Activated naive CD4-positive, alpha-beta T cell treated with Interleukin-2 at 50 U/mL for 16 hours (primary cell): ENCODE data around the gene SLC43A2.
"Not testable (repeated sequence)": the region's sequence is repeated elsewhere in the genome, so short reads cannot be mapped to it uniquely, and the experiment has no call there.

ENCODE experiments used
- DNase-seq: peaks from one replicate; pipeline ENCODE4 v3.0.0-alpha.2; 2020

SLC43A2 gene

DNA sequence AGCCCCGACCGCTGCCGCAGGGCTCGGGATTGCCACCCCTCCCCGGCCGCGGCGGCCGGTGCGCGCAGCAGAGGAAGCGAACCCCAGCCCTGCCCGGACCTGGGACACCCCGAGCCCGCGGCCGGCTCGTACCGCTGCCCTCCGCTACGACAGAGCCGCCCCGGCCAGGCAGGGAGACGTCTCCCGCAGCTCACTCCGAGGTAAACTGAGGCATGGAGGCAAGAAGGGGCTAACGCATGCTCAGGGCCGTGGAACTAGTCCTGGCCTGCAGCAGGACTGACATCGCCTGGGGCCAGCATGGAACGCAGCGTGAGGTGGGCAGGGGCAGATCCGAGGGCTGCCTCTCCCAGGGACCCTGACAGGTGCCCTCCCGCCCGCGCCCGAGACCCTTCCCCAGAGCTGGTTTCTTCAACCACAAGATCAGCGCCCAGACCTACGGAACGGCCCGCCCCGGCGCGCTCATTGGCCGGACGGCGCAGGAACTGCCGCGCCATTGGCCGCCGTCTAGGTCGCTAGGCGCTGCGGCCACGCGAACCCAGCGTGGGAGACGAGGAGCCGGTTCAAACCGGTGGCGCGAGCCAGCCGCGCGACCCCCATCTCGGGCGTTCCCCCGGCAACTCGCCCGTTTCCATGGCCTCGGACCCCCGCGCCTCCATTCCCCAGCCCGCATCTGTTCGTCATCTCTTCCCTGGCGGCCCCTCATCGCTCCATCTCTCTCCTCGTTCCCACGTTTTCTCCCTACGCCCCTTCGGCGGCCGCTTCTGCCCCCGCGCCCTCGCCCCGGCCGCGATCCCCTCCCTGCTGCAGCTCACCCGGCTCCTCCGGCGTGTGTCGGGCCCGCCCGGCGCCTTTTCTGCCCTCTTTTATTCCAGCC is at the start of gene SLC43A2:
Gene SLC43A2 (minus strand): TSS at position 853 of the 874 bp plus-strand sequence. CDS start 960 bp downstream, outside the sequence.
- DNase-seq, result peak; percentile 81

DNA sequence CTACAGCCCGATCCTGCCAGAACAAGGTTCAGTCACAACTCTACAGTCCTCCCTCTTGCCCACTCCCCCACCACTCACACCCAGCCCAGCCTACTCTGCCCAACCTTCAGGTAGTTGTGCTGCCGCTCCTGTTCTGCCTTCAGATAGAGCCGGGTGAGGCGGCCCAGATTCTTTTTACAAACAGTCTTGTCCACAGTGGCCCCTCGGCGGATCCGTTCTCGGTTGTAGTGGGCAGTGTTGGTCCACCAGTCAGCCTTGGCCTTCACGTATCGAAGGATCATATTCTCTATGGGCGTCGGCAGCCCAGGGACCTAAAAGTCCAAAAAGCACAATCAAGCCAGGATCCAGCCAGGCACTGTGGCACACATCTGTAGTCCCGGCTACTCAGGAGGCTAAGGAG is 47.8 kb upstream of the SLC43A2 start:
- DNase-seq, result no peak

DNA sequence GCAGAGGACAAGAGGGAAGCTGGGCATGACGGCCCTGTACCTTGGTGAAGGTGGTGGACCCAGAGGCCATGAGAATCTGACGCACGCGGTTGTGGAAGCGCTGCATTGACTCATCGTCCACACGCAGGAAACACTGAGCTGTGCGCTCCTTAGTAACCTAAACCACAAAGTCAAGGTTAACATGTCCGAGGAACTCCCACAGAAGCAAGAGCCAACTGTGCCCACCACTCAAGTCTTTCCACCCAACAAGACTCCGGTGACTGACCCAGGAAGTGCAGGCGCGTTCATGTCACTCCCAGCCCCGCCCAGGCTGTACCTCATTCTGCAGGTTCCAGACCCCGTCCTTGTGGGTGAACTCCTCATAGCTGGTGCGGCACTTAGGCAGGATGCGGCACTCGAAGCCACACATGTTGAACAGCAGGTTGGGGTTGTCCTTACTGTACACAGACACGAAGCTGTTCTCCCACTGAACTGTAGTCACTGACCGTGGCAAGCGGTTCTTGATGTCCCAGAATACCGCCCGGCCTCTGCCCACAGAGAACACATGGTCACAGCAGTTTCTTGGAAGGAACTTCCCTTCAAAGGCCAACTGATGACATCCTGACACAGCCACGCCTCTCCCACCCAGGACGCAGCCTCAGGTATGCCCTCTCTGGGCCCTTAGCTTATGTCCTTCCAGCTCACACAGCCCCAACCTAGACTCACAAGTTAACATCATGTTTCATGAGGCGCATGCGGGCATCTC is 44.6 kb upstream of the SLC43A2 start:
- peak; percentile 50 for DNase-seq

DNA sequence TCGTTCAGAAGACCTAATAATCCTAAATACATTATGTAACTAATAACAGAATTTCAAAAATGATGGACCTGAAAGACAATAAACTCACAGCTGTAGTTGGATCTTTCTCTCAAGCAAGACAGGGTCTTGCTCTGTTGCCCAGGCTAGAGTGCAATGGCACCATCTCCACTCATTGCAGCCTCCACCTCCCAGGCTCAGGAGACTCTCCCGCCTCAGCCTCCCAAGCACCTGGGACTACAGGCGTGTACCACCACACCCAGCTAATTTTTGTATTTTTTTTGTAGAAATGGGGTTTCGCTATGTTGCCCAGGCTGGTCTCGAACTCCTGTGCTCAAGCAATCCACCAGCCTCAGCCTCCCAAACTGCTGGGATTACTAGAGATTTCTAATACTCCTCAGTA is 35.3 kb upstream of the SLC43A2 start:
- DNase-seq, result not testable (repeated sequence)

DNA sequence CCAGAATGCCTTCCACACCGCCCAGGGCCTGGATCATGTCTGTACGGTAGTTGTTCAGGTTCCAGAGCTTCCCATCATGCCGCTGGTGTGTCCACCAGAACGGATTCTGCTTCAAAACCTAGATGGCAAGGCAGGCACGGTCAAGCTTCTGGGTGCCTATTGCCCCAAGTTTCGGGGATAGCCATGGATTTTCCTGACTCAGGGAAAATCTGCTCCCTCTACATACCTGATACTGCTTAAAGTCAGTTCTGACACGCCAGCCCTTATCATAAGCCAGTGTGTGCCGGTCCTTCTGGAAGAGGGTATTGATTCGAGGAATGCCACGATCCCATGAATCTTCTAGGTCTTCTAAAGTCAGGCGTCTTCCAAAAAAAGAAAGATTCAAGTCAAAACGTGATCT is 32.4 kb upstream of the SLC43A2 start:
- DNase-seq, result no peak

DNA sequence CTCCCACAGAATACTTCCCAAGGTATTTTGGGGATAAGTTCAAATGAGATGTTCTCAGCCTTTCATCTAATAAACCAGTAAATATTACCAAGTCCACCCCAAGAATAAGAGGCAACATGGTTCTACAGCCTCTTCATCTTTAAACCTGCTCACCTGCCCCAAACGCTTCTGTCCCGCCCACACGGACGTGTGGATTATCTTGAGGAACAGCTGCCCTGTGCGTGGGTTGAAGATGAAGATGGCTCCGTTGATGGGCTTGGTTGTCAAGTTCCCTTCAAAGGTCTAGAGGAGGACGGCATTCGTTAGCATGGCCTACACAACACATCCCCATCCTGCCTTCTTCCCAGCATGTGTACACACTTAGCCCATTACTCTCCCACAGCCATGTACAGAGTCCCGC is 29.5 kb upstream of the SLC43A2 start:
- DNase-seq, result no peak

DNA sequence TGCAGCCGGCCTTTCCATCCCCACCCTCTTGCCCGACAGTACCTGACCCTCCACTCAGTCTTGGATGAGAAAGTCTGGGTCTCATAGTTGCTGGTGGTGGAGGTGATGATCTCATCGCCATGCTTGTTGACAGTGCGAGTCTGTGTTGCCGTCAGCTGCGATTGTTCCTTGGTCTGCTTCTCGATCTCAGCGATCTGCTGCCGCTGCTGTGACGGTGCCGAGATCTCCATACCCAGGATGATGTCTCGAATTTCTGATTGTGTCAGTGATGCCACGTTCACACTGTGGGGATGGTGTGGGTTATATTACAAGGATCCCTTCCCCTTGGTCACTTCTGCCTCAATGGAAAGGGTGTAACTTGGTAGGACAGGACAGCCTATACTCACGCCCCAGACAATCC is 25.1 kb upstream of the SLC43A2 start:
- no peak for DNase-seq

DNA sequence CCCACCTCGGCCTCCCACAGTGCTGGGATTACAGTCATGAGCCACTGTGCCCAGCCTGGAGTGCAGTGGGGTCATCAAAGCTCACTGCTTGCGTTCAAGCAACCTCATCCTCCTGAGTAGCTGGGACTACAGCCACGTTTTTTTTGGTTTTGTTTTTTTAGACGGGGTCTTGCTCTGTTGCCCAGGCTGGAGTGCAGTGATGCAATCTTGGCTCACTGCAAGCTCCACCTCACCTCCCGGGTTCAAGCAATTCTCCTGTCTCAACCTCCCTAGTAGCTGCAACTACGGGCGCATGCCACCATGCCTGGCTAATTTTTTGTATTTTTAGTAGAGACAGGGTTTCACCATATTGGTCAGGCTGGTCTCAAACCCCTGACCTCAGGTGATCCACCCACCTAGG is 24.2 kb upstream of the SLC43A2 start:
- not testable (repeated sequence) for DNase-seq

DNA sequence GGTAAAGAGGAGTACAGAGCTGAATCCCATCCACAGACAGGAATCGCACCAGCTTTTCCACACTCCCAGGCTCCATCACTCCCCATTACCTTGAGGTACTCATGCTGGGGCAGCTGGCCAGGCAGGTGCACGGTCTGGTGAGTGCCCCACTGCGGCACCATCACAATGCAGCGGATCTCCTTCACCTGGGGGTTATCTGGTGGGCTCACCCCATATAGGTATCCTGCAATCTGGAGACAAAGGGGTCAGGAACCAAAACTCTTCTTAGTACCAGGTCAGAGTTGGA is 22.9 kb upstream of the SLC43A2 start:
- no peak for DNase-seq

DNA sequence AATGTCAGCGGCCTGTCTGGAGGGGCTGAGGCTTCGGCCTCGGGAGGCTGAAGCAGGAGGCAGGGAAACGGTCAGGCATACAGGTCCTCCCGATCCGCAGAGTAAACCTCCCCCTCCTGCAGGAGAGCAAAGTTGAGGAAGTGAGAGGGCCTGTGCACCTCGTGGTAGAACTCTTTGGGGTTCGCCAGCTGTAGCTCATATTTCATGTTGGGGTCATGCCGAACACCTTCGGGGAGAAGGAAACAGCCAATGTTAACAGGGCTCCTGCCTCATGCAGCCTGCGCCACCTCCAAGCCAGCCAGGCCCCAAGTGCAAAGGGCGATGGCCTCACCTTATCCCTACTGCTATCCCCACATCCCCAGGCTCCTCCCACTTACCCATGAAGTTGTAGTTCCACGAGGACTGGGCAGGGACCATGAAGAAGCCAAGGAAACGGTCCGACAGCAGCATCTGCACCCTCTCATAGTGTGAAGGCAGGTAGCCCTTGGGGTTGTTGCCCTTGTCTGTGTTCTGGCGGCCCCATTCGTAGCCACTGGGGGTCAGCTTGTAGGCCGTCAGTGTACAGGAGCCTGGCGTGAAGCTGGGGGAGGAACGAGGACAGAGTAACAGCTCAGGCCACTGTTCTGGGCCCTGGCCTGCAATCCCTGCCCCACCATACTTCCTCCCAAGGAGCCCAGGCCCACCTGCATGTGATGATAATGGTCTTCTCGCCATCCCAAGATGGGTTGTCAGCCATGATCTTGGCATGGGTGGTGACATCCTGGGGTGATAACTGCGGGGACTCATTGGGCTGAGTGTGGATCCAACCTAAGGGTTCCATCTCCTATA is 22.3 kb upstream of the SLC43A2 start:
- DNase-seq, result no peak

DNA sequence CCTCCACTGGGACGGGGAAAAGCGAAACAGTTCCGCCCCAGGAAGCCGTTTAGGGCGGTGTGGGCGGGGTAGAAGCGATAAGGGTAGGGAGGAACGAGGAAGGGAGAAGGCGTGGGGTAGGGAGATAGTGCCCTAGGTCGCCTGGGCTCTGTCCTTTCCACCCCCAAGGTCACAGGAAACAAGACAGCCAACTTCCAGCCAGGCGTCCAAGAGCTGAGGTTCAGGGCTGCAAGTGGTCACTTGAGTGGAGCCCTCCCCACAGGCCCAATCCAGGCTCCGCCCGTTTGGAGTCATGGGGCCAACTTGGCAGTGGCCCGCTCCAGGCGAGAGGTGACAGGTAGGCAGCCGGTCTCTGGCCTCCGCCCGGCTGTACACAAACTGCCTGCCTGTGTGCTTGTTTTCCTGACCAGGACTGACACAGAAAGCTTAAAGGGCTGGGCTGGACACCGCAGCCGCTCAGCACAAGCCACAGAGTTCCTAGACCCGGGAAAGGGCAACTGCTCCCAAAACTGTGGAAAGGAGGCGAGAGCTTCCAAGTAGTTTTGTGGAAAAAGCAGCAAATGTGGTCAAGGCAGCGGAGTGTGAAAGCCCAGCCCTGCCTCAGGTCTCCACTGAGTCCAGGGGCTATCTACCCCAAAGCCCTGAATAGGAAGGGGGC is 21.3 kb upstream of the SLC43A2 start, which contains the start of gene RILP:
Gene RILP (minus strand): TSS at position 23 of the 658 bp plus-strand sequence. CDS start 62 bp downstream, outside the sequence.
- DNase-seq, result no peak

DNA sequence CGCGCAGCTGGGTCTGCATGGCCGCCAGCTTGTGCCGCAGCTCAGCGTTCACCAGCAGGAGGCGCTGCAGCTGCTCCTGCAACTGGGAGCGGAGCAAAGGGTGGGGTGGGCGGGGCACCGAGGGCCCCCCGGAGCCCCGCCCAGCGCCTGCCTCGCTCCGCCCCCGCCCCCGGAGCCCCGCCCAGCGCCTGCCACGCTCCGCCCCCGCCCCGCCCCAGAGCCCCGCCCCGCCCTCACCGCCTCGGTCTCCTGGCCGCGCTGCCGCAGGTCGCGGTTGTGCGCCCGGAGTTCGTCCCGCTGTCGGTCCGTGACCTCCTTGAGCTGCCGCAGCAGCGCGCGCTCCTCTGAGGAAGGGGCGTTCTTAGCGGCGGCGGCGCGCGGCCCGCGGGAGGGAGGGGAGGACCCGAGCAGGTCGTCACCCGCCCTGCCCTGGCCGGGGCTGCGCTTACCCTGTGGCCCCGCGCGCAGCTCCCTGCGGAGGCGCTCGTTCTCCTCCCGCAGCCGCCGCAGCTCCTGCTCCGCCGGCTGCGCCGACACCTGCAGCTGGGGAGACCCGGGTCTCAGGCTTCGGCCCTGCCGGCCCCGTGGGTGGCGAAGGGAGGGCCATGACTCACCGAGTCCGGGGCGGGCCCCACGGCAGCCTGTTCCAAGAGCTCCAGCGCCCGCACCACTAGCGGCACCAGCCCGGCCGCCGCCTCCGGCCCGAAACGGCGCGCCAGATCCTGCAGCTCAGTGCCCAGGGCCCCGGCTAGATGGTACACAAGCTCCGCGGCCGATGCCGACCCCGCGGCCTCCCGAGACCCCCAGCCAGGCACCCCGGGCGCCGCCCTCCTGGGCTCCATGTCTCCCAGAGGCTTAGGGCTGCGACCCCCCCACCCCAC is 20.6 kb upstream of the SLC43A2 start:
- DNase-seq, result peak; percentile 93

DNA sequence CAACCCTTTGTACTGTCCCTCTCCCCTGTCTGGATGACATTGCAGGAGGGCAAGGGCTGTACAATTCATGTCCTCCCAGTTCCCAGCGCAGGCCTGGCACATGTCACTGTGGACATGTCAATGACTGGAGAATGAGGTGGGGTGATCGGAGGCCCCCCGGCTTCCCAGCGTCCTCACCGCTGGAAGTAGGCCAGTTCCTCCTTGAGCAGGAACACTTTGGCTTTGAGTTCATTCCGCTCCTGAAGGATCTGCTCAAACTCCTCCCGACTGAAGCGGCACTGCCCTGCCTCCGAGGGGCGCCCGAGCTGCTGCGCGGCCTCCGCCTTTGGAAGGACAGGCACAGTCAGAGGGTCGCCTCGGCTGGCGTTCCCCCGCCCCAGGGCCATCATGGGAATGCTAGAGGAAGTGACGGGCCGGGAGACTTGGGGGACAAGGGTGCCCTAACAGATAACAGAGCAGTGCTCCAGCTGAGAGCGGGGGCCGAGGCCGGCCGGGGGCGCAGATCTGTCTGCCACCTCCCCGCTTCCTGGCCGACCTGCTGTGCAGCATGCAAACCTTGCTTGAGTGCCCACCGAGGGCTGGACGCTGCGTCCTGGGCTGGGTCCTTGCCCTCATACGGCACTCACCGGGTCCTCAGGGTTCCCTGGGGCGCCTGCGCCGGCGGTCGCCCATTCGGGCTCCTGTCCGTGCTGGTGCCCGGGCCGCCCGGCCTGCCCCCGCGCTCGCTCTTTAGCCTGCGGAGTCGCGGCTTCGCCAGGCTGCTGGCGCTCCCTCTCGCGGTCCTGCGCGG is 19.7 kb upstream of the SLC43A2 start:
- DNase-seq, result no peak

DNA sequence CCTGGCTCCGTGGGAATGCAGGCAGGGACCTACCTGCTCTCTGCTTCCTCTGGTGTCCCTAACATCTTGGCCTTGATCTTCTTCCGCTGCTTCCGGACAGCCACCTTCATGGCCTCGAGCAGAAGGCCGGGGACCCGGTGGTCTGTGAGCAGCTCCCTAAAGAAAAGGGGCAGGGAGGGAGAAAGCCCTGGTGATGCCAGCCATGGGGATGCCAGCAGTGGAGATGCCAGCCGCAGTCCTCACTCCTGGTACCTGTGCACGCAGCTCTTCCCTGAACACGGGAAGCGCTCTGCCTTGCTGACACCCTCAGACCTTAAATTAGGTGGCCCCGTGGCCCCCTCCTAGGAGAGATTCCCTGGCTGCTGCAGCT is 19.2 kb upstream of the SLC43A2 start:
- DNase-seq, result no peak

DNA sequence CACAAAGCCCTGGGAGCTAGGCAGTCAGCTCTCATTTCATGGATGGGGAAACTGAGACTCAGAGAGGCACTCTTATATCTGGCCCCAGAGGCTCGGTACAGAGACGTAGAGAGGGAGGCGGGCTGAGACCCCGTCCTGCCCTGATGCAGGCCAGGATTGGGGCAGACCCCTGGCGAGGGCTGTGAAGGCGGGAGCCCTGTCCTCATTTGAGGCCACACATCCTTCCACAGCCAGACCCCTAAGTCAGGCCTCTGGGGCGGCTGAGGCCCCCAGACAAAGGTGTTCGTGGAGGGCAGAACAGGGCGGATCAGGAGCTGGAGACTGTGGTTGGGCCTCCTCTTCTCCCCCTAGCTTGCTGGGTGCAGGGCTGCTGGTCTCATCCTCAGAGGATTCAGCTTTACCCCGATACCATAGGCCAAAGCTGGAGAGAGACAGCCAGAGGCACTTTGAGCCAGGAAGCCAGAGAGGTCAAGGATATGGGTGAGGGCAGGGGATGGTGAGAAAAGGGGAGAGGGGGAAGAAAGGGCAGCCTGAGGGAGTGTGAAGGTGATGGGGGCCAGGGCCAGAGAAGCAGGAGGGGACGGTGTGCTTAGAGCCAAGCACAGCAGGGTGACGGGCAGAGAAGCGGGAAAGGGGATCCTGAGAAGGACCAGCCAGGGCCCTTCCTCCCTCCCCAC is 17.7 kb upstream of the SLC43A2 start:
- no peak for DNase-seq

DNA sequence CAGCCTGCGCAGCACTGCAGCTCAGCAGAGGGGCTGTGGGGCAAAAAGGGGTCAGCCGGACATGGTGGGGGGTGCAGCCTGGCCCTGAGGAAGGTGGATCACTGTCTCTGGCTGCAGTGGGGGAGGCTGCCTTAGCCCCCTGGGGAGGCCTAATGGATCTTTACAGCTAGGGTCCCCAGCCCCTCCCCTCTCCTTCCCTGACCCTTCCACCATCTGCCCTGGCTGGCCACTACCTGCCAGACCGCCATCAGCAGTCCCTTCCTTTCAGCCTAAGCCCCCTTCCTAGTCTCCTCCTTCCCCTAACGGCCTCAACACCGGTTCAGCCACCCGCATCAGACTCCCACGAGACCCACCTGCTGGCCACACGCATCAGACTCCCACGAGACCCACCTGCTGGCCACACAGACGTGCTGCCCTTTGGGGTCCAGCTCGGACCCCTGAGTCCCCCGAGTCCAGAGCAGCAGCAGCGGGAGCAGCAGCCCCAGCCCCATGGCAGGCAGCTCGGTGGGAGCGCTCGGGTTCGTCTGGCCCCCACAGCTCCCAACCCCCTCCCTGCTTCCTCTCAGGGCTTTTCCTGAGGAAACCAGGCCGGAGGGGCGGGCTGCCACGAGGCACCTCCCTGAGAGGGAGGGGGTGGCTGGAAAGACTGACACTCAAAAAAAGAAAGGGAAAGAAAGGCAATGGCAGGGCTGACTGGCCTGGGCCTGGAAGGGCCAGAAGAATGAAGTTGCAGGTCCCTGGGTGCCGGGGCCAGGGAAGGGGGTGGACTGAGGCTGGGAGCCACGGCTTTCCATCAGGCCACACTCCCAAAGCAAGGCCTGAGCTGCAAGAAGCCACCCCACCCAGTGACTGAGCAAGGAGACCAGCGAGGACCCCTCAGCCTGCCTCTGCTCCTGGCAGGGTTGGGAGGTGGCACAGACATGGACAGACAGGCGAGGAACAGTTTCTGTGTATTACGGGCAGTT is 16.9 kb upstream of the SLC43A2 start, which contains the start of gene SCARF1:
Gene SCARF1 (minus strand): TSS at position 526 of the 965 bp plus-strand sequence. CDS start 35 bp downstream, at position 491.
- DNase-seq, result no peak

DNA sequence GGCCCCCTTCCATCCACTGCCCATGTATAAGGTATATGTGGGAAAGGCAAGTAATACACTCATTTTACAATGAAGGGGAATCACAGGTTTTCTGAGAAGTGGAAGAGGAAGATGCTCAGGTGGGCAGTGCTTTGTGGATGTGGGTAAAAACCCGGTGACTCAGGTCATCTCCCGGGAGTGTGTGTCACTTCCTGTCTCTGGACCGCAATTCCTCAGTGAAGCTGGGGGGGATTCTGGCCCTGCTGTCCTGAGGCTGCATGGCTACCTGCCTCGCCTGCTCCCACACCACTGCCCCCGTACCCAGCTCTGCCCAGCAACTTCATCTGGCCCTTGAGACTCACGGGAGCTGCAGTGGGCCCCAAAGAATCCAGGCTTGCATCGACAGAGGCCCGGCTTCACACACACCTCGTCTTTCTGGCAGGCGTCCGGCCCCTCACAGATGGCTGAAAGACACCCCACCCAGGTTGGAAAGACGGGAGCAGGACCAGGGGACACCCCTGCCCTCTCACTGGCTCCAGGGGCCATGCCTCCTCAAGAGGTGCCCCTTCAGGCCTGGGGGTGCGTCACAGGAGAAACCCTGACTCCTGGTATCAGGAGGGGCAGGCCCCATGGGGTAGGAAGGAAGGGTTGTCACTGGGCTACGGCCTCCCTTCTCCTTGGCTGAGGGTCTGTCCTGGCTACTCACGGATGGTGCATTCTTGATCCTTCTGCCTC is 16.0 kb upstream of the SLC43A2 start:
- DNase-seq, result peak; percentile 53

DNA sequence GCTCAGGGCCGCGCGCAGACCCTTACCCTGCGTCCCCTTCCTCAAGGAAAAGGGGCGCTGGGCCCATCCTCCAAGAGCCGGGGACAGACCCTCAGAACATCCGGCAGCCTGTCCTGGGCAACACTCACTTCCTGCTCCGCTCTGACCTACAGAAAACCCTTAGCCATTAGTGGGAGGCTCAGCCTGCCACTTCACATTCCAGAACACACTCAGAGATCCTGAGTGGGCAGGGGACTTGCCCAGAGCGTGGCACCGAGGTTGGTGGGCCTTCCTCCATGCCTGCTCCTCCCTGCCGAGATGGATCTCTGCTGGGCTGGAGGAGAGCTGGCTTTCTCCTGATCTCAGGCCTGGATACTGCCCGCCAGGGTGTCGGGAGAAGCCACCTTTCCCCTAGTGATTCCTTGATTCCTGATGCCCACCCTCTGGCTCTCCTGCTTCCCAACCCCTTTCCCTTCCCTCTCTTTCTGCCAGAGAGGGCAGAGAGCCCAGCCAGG is 15.4 kb upstream of the SLC43A2 start:
- no peak for DNase-seq
